Osteocyte (in vitro differentiated cells): ENCODE data around the gene C18orf63. TPM values are rescaled to one million over a fixed set of nuclear protein-coding genes. Genes with fewer than 3 reads are reported as not detected.

Experiments used
- DNase-seq: peaks from one replicate; pipeline ENCODE4 v3.0.0; 2021; ENCODE audit warnings: mixed read lengths; ENCODE audit not compliant: unreplicated experiment; ENCODE audit errors: extremely low spot score
- H3K27ac Mint-ChIP-seq: one replicate; pipeline ENCODE4 v1.8.0; 2021; ENCODE audit warnings: mild to moderate bottlenecking, mixed read lengths; ENCODE audit not compliant: unreplicated experiment
- H3K27me3 Mint-ChIP-seq: one replicate; pipeline ENCODE4 v1.8.0; 2021; ENCODE audit warnings: mixed read lengths; ENCODE audit not compliant: unreplicated experiment
- H3K36me3 Mint-ChIP-seq: one replicate; pipeline ENCODE4 v1.8.0; 2021; ENCODE audit warnings: mixed read lengths; ENCODE audit not compliant: unreplicated experiment
- H3K4me1 Mint-ChIP-seq: one replicate; pipeline ENCODE4 v1.8.0; 2021; ENCODE audit warnings: mixed read lengths; ENCODE audit not compliant: unreplicated experiment
- H3K4me3 Mint-ChIP-seq: one replicate; pipeline ENCODE4 v1.8.0; 2021; ENCODE audit warnings: mild to moderate bottlenecking, moderate library complexity, mixed read lengths; ENCODE audit not compliant: unreplicated experiment
- H3K9me3 Mint-ChIP-seq: one replicate; pipeline ENCODE4 v1.8.0; 2021; ENCODE audit warnings: mixed read lengths; ENCODE audit not compliant: unreplicated experiment
- total RNA-seq: library from RNA; stranded (reverse); gene quantifications from 2 replicates; pipeline ENCODE4 v1.2.1, GENCODE V29; 2021
- TF ChIP-seq, protein P1 (sequence below): fragments of 200-600 bp; sonication (generic); IDR thresholded peaks from 2 replicates; pipeline ENCODE4 v1.5.0; 2021; ENCODE audit warnings: antibody characterized with exemption, mild to moderate bottlenecking, moderate library complexity

C18orf63 gene
- total RNA-seq, 1 donor from 2014 or later: not detected

DNA sequence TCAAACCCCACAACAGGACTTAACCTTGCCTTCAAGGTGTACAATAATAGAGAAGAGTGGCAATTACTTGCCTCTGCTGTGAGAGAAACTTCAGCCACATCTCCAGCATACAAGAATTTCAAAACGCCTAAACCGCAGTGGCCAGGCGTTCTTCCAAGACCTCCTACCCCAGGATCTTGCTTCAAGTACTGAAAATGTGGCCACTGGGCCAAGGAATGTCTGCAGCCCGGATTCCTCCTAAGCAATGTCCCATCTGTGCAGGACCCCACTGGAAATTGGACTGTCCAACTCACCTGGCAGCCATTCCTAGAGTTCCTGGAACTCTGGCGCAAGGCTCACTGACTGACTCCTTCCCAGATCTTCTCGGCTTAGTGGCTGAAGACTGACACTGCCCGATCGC, 21.1 kb upstream of the C18orf63 start:
- no peaks in the 10 kb centered on the region for H3K36me3 Mint-ChIP-seq
- H3K27me3 Mint-ChIP-seq: peaks cover 2% of the 10 kb centered on the region
- no peak overlapping the region for H3K4me3 Mint-ChIP-seq
- TF ChIP-seq, protein P1, sequence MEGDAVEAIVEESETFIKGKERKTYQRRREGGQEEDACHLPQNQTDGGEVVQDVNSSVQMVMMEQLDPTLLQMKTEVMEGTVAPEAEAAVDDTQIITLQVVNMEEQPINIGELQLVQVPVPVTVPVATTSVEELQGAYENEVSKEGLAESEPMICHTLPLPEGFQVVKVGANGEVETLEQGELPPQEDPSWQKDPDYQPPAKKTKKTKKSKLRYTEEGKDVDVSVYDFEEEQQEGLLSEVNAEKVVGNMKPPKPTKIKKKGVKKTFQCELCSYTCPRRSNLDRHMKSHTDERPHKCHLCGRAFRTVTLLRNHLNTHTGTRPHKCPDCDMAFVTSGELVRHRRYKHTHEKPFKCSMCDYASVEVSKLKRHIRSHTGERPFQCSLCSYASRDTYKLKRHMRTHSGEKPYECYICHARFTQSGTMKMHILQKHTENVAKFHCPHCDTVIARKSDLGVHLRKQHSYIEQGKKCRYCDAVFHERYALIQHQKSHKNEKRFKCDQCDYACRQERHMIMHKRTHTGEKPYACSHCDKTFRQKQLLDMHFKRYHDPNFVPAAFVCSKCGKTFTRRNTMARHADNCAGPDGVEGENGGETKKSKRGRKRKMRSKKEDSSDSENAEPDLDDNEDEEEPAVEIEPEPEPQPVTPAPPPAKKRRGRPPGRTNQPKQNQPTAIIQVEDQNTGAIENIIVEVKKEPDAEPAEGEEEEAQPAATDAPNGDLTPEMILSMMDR: no peak
- no peaks in the 10 kb centered on the region for H3K9me3 Mint-ChIP-seq
- H3K27ac Mint-ChIP-seq: no peak overlapping the region
- DNase-seq: no peak
- H3K4me1 Mint-ChIP-seq: peaks cover 16% of the 10 kb centered on the region

DNA sequence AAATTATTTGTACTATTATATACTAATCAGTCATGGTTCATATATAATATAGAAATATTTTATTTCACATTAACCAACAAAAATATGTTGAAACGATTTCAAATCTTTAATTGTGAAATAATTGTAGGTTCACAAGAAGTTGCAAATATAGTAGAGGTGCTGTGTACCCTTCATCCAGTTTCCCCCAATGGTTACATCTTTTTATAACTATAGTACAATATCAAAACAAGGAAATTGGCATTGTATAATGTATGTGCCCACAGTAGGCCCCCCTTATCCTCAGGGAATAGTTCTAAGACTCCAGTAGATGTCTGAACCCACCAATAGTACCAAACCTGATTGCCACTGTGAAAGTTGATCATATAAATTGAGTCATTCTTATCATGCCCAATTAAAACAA, 16.5 kb upstream of the C18orf63 start:
- no peak for DNase-seq
- Mint-ChIP-seq H3K4me1 (no peaks in the 10 kb centered on the region), H3K4me3 (no peak overlapping the region), H3K27me3 (peaks cover 36% of the 10 kb centered on the region), H3K9me3 (no peaks in the 10 kb centered on the region), H3K27ac (no peak overlapping the region), H3K36me3 (no peaks in the 10 kb centered on the region)
- TF ChIP-seq, protein P1: no peak

DNA sequence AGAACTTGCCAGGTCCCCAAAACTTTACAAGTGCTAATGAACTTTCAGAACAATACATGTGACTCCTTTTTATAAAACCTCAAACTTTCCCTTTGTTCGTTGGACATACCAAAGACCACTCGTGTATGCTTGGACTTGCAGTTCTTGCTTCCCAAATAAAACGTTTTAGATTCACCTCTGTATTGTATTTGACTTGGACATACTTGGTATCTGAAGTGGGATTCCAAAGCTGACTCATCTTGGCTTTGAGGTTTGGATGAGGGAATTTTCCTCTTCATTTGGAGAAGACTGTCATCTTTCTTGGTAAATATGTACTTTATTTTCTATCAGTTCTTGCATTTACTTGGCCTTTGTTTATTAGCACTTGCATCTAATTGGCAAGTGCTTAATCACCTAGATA, 15.9 kb upstream of the C18orf63 start:
- peaks cover 41% of the 10 kb centered on the region for H3K27me3 Mint-ChIP-seq
- TF ChIP-seq, protein P1: no peak
- no peaks in the 10 kb centered on the region for H3K36me3 Mint-ChIP-seq
- no peak overlapping the region for H3K27ac Mint-ChIP-seq
- no peak overlapping the region for H3K4me3 Mint-ChIP-seq
- no peaks in the 10 kb centered on the region for H3K9me3 Mint-ChIP-seq
- no peak for DNase-seq
- no peaks in the 10 kb centered on the region for H3K4me1 Mint-ChIP-seq

DNA sequence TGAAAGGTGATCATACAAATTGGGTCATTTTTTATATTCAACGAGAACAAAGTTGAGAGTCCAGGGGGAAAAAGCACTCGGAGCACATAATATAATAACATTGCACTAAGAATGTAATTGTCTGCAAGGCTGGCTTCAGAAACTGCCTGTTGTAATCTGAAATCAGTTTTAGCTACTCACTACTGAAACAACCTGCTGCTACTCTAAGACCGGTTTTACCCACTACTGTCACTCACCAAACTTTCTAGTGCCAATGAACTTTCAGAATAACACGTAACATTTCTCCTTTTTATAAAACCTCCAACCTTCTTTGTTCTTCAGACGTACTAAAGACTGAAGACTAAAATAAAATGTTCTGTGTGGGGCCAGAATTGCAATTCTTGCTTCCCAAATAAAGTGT, 12.3 kb upstream of the C18orf63 start:
- TF ChIP-seq, protein P1: no peak
- DNase-seq: no peak
- Mint-ChIP-seq H3K9me3 (no peaks in the 10 kb centered on the region), H3K27me3 (peaks cover 69% of the 10 kb centered on the region), H3K27ac (no peak overlapping the region), H3K4me3 (no peak overlapping the region), H3K36me3 (no peaks in the 10 kb centered on the region), H3K4me1 (no peaks in the 10 kb centered on the region)

DNA sequence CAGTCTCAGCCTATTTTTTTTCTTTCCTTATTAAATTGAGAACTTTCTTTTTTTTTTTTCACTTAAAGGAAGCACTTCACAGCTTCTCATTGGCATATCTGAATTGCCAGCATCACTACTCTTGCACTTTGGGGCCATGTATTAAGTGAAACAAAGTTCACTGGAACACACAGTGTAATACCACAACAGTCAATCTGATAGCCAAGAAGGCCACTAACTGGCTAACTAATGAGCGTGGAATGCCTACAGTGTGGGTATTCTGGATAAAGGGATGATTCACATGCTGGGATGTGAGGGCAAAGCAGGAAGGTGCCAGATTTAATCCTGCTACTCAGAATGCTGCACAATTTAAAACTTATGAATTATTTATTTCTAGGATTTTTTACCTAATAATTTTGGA, 11.7 kb upstream of the C18orf63 start:
- TF ChIP-seq, protein P1: no peak
- H3K4me3 Mint-ChIP-seq: no peak overlapping the region
- no peak for DNase-seq
- H3K36me3 Mint-ChIP-seq: no peaks in the 10 kb centered on the region
- peaks cover 73% of the 10 kb centered on the region for H3K27me3 Mint-ChIP-seq
- no peaks in the 10 kb centered on the region for H3K9me3 Mint-ChIP-seq
- no peaks in the 10 kb centered on the region for H3K4me1 Mint-ChIP-seq
- H3K27ac Mint-ChIP-seq: no peak overlapping the region
